Activated CD8-positive, alpha-beta memory T cell treated with anti-CD3 and anti-CD28 coated beads, Interleukin-2, amount 50 U/mL, for 4 hours (primary cell): Measurements from ENCODE around the gene DHRS13.

Source experiments
- DNase-seq: peaks from one replicate; pipeline ENCODE4 v3.0.0-alpha.2; 2020

The DHRS13 gene

DNA sequence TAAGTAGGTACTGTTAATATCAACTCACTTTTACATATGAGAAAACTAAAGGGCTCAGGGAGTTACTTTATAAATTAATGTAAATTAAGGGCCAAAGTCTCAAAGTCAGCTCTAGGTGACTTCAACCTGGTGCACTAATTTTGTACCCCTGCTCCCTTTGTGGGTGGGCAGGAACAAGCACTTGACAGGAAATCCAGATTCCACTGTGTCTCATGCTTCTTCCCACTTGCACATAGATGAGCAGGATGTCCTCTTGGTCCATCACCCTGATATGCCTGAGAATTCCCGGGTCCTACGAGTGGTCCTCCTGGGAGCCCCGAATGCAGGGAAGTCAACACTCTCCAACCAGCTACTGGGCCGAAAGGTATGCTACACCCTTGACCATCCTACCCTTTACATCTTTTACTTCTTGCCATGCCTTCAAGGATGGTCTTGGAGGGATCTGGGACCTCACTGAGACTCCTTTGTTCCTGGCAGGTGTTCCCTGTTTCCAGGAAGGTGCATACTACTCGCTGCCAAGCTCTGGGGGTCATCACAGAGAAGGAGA is 46.8 kb downstream of the DHRS13 start:
- DNase-seq = no peak

DNA sequence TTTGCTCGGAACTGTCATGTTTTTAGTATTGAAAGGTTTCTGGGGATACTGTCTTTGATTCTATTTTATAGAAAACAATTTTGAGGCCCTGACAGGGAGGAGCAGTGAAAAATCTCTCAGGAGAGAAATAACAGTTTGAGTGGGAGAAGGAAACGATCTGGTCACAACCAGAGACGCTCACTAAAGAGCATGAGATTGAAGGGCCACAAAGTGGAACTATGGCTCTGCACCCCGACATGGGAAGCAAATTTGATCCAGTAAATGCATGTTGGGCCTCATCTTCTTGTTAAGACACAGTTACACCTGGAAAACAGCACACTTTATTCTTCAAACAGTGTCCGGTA is 47.6 kb downstream of the DHRS13 start:
- DNase-seq = no peak

DNA sequence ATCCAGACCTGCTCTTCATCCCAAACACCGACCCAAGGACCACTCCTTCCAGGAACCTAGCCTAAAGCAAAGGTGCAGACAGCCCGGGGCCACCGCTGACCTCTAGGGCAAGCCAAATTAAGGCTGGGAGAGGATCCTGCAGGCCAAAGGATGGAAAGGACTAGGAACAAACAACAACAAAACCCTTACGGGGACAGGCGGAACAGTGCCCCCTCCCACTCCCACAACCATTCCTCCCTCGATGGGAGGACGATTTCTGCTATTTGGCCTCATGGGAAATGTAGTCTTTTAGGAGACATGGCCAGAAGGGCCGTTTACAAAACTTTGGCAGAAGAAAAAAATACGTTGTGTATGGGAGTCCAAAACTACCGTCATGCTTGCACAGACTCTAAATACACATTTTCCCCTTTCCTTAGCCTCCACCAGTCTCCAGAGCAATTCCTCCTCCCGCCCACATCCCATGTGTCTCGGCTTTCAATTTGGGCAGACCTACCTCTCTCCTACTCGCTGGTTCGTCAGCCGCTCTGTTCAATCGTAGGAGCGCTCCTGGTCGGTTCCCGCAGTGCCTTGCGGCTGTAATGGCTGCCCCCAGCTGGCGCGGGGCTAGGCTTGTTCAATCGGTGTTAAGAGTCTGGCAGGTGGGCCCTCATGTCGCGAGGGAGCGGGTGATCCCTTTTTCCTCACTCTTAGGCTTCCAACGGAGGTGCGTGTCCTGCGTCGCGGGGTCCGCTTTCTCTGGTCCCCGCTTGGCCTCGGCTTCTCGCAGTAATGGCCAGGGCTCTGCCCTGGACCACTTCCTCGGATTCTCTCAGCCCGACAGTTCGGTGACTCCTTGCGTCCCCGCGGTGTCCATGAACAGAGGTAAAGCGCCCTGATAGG is 48.2 kb downstream of the DHRS13 start, which contains the start of gene ERAL1:
ERAL1 (plus strand) TSS at position 560 of the 879 bp plus-strand sequence; CDS start at position 579, 19 bp downstream.
- peak; percentile 79 for DNase-seq

DNA sequence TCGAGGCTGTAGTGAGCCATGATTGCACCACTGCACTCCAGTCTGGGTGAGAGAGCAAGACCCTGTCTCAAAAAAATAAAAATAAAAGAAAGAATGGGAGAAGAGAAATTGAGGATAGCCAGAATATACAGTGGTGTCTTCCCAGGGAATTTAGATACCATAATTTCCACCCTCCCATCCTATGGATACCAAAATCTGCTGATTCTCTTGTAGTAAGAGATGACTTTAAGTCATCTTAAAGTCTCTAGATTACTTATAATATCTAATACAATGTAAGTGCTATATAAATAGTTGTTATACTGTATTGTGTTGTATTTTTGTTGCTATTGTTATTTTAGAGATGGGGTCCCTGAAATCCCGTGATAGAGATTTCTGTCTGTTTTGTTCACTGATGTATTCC is 49.6 kb downstream of the DHRS13 start:
- no peak for DNase-seq

DNA sequence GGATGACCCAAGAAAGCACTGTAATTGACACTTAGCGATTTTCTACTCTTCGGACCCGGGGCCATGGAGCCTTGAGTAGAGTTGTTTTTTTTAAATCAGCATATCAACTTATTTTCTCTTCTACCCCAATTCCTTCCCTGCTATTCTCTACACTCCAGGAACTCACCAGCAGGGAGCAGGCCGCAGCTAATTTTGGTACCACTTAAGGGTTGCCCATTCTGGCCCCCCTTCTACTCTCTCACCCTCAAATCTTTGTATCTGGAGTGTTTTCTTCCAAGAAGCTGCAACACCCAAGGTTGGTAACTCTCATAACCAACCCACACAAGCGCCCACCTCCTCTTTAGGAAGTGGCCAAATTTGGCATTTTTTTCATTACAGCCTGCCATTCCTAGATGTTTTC is 53.6 kb downstream of the DHRS13 start:
- no peak for DNase-seq

DNA sequence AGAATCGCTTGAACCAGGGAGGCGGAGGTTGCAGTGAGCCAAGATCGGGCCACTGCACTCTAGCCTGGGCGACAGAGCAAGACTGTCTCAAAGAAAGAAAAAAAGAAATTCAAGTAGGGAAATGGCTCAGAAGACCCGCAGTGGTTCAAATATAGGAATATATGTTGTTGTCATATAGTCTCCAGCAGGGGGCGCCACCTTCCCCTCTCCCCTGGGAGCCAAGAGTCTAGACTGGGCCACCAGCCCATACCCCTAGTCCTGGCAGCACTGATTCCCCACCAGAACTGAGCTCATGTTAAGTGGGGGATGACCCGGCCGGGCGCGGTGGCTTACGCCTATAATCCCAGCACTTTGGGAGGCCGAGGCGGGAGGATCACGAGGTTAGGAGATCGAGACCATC is 54.2 kb downstream of the DHRS13 start:
- DNase-seq = peak; percentile 54
